Liver (tissue), 3 donors: Measurements from ENCODE around the gene SHQ1.

Experiments used
- ATF3 ChIP-seq: IDR thresholded peaks from 2 replicates; pipeline ENCODE4 v1.6.1; 2016; ENCODE audit warnings: antibody characterized with exemption
- CTCF ChIP-seq: fragments of 150-350 bp; IDR thresholded peaks from 2 replicates; pipeline ENCODE4 v1.5.1; 2017; ENCODE audit warnings: improper control_type of control experiment, low read depth, low read length; ENCODE audit not compliant: missing input control
- GABPA ChIP-seq, 2 donors: IDR thresholded peaks in 1 of 2; conservative IDR thresholded peaks in 1 of 2; 2 replicates each; pipeline ENCODE4 v1.6.1; 2016; ENCODE audit warnings: antibody characterized with exemption in 2 of 2, mild to moderate bottlenecking in 1 of 2, moderate library complexity in 1 of 2
- HNF4G ChIP-seq: IDR thresholded peaks from 2 replicates; pipeline ENCODE4 v1.6.1; 2016; ENCODE audit warnings: antibody characterized with exemption
- MAX ChIP-seq: IDR thresholded peaks from 2 replicates; pipeline ENCODE4 v1.6.1; 2016; ENCODE audit warnings: antibody characterized with exemption
- RAD21 ChIP-seq, 2 donors: IDR thresholded peaks; 2 replicates each; pipeline ENCODE4 v1.6.1; 2016; ENCODE audit warnings: antibody characterized with exemption in 2 of 2, mild to moderate bottlenecking in 2 of 2
- REST ChIP-seq: IDR thresholded peaks from 2 replicates; pipeline ENCODE4 v1.6.1; 2016; ENCODE audit warnings: antibody characterized with exemption, mild to moderate bottlenecking
- SP1 ChIP-seq: IDR thresholded peaks from 2 replicates; pipeline ENCODE4 v1.6.1; 2018; ENCODE audit warnings: antibody characterized with exemption, mild to moderate bottlenecking
- TAF1 ChIP-seq: conservative IDR thresholded peaks from 2 replicates; pipeline ENCODE4 v1.6.1; 2016; ENCODE audit warnings: antibody characterized with exemption, mild to moderate bottlenecking
- YY1 ChIP-seq: IDR thresholded peaks from 2 replicates; pipeline ENCODE4 v1.6.1; 2016; ENCODE audit warnings: antibody characterized with exemption, mild to moderate bottlenecking
- ZBTB33 ChIP-seq: IDR thresholded peaks from 2 replicates; pipeline ENCODE4 v1.6.1; 2016; ENCODE audit warnings: antibody characterized with exemption
- donor health status: healthy.
- donor health status: healthy.

- TF ChIP-seq CTCF (no peak), MAX (no peak), TAF1 (no peak), RAD21 (IDR thresholded peaks at IDR 0.05) (no peak), SP1 (no peak), YY1 (no peak), ATF3 (no peak), GABPA (IDR thresholded peaks at IDR 0.05 in 1 of 2, conservative IDR thresholded peaks at IDR 0.05 in 1 of 2) (no peak), HNF4G (no peak), REST (no peak), ZBTB33 (no peak)
These were observed 99.6 kb downstream of the SHQ1 start for GRCh38 chr3:72748659-72749058.
